Adrenal gland (tissue), 12 donors: Measurements from ENCODE around the gene NLK. TPM values are rescaled to one million over a fixed set of nuclear protein-coding genes. Genes with fewer than 3 reads are reported as not detected.
A peak's percentile ranks its signal among the peaks of the same experiment; 100 is the strongest.
"Not testable (repeated sequence)": the region's sequence is repeated elsewhere in the genome, so short reads cannot be mapped to it uniquely, and the experiment has no call there.

Experiments used
- DNase-seq, 7 donors: peaks; one replicate each; pipeline ENCODE4 v3.0.0-alpha.2; 2019 to 2020
- H3K27ac ChIP-seq, 5 donors: fragments of 200-600 bp; sonication (generic) in 4 of 5; 1 replicate in 3 of 5; 2 replicates in 2 of 5; pipeline versions ENCODE4 v1.5.1 to v1.8.0; 2016 to 2020; ENCODE audit warnings: mild to moderate bottlenecking in 1 of 5
- H3K27me3 ChIP-seq: fragments of 200-600 bp; 2 replicates; pipeline ENCODE4 v1.8.0; 2021
- H3K36me3 ChIP-seq, 2 donors: fragments of 200-600 bp; replicated peaks in 1 of 2; 1 replicate in 1 of 2; 2 replicates in 1 of 2; pipeline versions ENCODE4 v1.5.1 to v1.8.0; 2018 to 2022
- H3K4me1 ChIP-seq, 2 donors: fragments of 200-600 bp; replicated peaks in 1 of 2; 1 replicate in 1 of 2; 2 replicates in 1 of 2; pipeline versions ENCODE4 v1.5.1 to v1.8.0; 2018 to 2021
- H3K4me3 ChIP-seq, 4 donors: fragments of 200-600 bp; sonication (generic) in 3 of 4; one replicate each; pipeline ENCODE4 v1.5.1; 2016 to 2018
- H3K9me3 ChIP-seq, 3 donors: fragments of 200-600 bp; sonication (generic) in 1 of 3; replicated peaks in 1 of 3; 1 replicate in 2 of 3; 2 replicates in 1 of 3; pipeline versions ENCODE4 v1.5.1 to v1.8.0; 2016 to 2021
- CTCF ChIP-seq, 6 experiments: fragments of 450-650 bp in 4 of 6; fragments of 200-600 bp in 2 of 6; sonication (generic) in 1 of 6; IDR thresholded peaks; 1 replicate in 5 of 6; 2 replicates in 1 of 6; pipeline versions ENCODE4 v1.5.1 to v1.8.0; 2016 to 2021; ENCODE audit warnings: antibody characterized with exemption in 6 of 6, mild to moderate bottlenecking in 2 of 6, moderate library complexity in 1 of 6
- POLR2A ChIP-seq, 2 donors: fragments of 450-650 bp; IDR thresholded peaks; one replicate each; pipeline ENCODE4 v1.6.1; 2017; ENCODE audit warnings: antibody characterized with exemption in 2 of 2, mild to moderate bottlenecking in 2 of 2, moderate library complexity in 1 of 2
- WGBS, 4 donors: extraction: QIAGEN DNeasy Blood & Tissue Kit in 2 of 4; methylation state at CpG; one replicate each; pipeline versions ENCODE4 v1.1.5 to v1.1.7; 2013 to 2017; 5-methylcytosine and 5-hydroxymethylcytosine counted together
- intact Hi-C, 2 donors: fragments of 100-400 bp; cut with DNase I; formaldehyde crosslinking; loops; one replicate each; pipeline versions ENCODE4 v1.14.1 to v1.15.0; 2022 to 2023
- polyA plus RNA-seq, 3 donors: library from polyadenylated mRNA; stranded (reverse); fragments of 200-250 nt in 2 of 3; fragments of 350-450 nt in 1 of 3; fragmentation: Illumina TruSeq in 1 of 3; extraction: RNeasy Lipid Tissue Mini Kit (QIAGEN cat#74804) in 1 of 3; gene quantifications; one replicate each; pipeline ENCODE4 v1.2.3, GENCODE V29; 2013 to 2014
- total RNA-seq, 9 donors: library from RNA; depleted of rRNA in 4 of 9; stranded (reverse); fragments of >200 nt in 4 of 9; fragments of 120-200 nt in 1 of 9; fragmentation: NEBNext Ultra II Directional in 1 of 9; extraction: Animal tissue kit (Norgen Biotek cat#: 25700) in 1 of 9; gene quantifications; one replicate each; pipeline versions ENCODE4 v1.1.0 to v1.2.4, GENCODE V29; 2013 to 2023
- donor health status: healthy with polysubstance abuse.
- donor health status: Bipolar disorder and iron deficiency.
- donor health status: DM: yes; HTN: yes; CAD: no.
- donor health status: DM: no; HTN: no; CAD: no.
- donor health status: DM: no; HTN: no; CAD: no.
- donor health status: DM: yes; HTN: yes; CAD: no.

NLK gene
- total and polyA plus RNA-seq, 12 donors, result 34.7 to 86.1 (median 56.4) TPM

- Histone ChIP-seq H3K27me3 (no peaks in the 10 kb centered on the region), H3K36me3 (no peaks in the 10 kb centered on the region), H3K9me3 (no peaks in the 10 kb centered on the region), H3K4me3 (no peak overlapping the region), H3K4me1 (peaks cover 6 to 34% of the 10 kb centered on the region in 2 donors), H3K27ac (peak overlapping the region in 2 of 5 donors; percentile 2 to 67)
- intact Hi-C loops, result no loop called here
- 92 to 96% (median 93%) methylated on average over 6 of the region's 6 CpGs for WGBS, 4 donors
- no peak for TF ChIP-seq CTCF (IDR thresholded peaks at IDR 0.05)
- TF ChIP-seq POLR2A (IDR thresholded peaks at IDR 0.05), result no peak
- no peak for DNase-seq
Observed at GRCh38 chr17:28031174-28031573, 11.3 kb upstream of the NLK start.

DNA sequence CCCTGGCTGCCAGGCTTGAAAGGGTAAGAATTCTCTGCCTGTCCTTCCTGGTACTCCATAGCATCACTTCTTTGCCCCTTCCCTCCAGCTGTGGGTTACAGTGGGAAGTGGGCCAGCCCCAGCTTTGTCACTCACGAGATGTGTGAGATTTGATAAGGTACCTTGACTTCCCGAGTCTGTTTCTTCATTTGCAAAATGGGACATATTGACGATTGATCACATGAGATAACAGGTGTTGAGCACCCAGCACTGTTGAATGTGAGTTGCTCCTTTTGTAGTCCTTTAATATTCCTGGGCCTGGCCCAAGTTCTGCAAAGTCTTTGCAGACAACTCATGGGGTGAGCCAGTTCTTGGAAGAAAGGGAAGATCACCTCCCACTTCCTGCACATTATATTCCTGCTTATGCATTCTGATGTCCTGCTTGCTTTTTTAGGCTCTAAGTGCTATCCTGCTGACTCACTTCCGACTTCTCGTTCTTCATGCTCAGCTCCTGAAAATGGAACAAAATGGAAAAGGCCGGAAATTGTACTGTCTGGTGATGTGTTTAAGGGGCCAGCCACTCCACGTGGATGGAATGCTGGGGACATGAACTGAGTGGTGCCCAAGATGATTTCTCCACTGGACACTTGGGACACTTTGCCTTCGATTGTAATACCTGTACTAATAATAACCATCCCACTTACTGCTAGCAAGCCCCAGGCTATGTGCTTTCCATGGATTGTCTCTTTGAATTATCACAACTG lies 8.3 kb upstream of the NLK start:
- Histone ChIP-seq H3K4me1 (peaks cover 6 to 32% of the 10 kb centered on the region in 2 donors), H3K27me3 (no peaks in the 10 kb centered on the region), H3K36me3 (no peaks in the 10 kb centered on the region), H3K4me3 (no peak overlapping the region), H3K27ac (peak overlapping the region in 2 of 5 donors; percentile 43 to 70), H3K9me3 (no peaks in the 10 kb centered on the region)
- intact Hi-C loops, result no loop called here
- WGBS, 4 donors, result 59 to 64% (median 61%) methylated on average over 8 of the region's 8 CpGs
- TF ChIP-seq CTCF (IDR thresholded peaks at IDR 0.05) (no peak), POLR2A (IDR thresholded peaks at IDR 0.05) (no peak)
- peak in 1 of 7 donors; percentile 28 for DNase-seq

DNA sequence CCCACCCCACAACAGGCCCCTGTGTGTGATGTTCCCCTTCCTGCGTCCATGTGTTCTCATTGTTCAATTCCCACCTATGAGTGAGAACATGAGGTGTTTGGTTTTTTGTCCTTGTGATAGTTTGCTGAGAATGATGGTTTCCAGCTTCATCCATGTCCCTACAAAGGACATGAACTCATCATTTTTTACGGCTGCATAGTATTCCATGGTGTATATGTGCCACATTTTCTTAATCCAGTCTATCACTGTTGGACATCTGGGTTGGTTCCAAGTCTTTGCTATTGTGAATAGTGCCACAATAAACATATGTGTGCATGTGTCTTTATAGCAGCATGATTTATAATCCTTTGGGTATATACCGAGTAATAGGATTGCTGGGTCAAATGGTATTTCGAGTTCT lies 7.0 kb upstream of the NLK start:
- H3K27ac ChIP-seq, H3K36me3 ChIP-seq, intact Hi-C loops, DNase-seq, H3K4me3 ChIP-seq, H3K9me3 ChIP-seq, H3K27me3 ChIP-seq: not testable (repeated sequence)
- H3K4me1 ChIP-seq, result peaks cover 6 to 19% of the 10 kb centered on the region in 2 donors
- WGBS, 4 donors, result 81 to 96% (median 90%) methylated on average over 4 of the region's 4 CpGs

DNA sequence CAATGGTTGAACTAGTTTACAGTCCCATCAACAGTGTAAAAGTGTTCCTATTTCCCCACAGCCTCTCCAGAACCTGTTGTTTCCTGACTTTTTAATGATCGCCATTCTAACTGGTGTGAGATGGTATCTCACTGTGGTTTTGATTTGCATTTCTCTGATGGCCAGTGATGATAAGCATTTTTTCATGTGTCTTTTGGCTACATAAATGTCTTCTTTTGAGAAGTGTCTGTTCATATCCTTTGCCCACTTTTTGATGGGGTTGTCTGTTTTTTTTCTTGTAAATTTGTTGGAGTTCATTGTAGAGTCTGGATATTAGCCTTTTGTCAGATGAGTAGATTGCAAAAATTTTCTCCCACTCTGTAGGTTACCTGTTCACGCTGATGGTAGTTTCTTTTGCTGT lies 6.6 kb upstream of the NLK start:
- H3K27me3 ChIP-seq, H3K9me3 ChIP-seq, H3K36me3 ChIP-seq, H3K27ac ChIP-seq, H3K4me3 ChIP-seq, intact Hi-C loops, DNase-seq: not testable (repeated sequence)
- peaks cover 6 to 15% of the 10 kb centered on the region in 2 donors for H3K4me1 ChIP-seq
- WGBS, 4 donors, result 92 to 96% (median 92%) methylated on average over 2 of the region's 2 CpGs

DNA sequence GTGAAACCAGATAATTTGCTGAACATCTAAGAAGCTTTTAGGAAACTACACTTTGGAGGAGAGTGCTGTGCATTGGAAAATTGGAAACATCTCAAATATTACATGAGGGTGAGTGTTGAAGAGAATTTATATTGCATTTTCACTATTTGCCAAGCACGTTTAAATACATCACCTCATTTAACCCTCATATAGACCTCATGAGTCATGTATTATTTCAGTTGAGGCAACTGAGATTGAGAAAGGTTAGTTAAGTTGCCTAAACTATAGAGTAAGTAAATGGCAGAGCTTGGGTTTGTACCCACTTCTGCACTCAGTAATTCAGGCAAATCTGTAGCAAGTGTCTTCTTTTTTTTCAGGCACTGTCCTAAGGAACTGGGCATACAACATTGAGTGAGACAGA lies 3.7 kb upstream of the NLK start:
- peaks cover 0 to 19% of the 10 kb centered on the region in 2 donors for H3K4me1 ChIP-seq
- intact Hi-C loops, result no loop called here
- TF ChIP-seq CTCF (IDR thresholded peaks at IDR 0.05), result no peak
- no peak for TF ChIP-seq POLR2A (IDR thresholded peaks at IDR 0.05)
- WGBS, 4 donors, result 28 to 65% (median 39%) methylated on average over 1 of the region's 1 CpG
- no peaks in the 10 kb centered on the region for H3K27me3 ChIP-seq
- no peak overlapping the region for H3K27ac ChIP-seq
- H3K4me3 ChIP-seq, result no peak overlapping the region
- no peaks in the 10 kb centered on the region for H3K36me3 ChIP-seq
- no peak for DNase-seq
- no peaks in the 10 kb centered on the region for H3K9me3 ChIP-seq
